Subcutaneous adipose tissue (tissue), 4 donors: ENCODE results near the gene MCM5. TPM values are rescaled to one million over a fixed set of nuclear protein-coding genes. Genes with fewer than 3 reads are reported as not detected.

Experiments used
- CTCF ChIP-seq: fragments of 450-650 bp; IDR thresholded peaks from one replicate; pipeline ENCODE4 v1.5.1; 2016; ENCODE audit warnings: low read depth, mild to moderate bottlenecking, control low read depth, antibody characterized with exemption, moderate library complexity
- total RNA-seq, 4 donors: library from RNA; depleted of rRNA; stranded (reverse); fragments of >200 nt; gene quantifications; one replicate each; pipeline ENCODE4 v1.1.0, GENCODE V29; 2016

Gene MCM5
- total RNA-seq, 4 donors from 2014 or later, result 9.6 to 25.7 (median 17.3) TPM

DNA sequence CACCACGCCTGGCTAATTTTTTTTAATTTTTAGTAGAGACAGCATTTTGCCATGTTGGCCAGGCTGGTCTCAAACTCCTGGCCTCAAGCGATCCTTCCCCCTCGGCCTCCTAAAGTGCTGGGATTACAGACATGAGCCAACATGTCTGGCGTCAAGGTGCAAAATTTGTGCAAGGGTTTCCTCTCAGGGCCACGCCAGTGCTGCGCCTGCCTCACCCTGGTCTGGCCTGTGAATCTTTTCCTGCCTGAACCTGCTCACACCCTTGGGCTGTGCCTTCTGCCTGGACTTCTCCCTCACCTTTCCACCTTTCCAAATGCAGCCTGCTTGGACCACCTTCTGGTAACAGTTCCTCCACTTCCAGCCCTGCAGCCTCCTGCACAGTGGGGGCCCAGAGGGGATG is 43.4 kb downstream of the MCM5 start:
- TF ChIP-seq CTCF, result no peak

DNA sequence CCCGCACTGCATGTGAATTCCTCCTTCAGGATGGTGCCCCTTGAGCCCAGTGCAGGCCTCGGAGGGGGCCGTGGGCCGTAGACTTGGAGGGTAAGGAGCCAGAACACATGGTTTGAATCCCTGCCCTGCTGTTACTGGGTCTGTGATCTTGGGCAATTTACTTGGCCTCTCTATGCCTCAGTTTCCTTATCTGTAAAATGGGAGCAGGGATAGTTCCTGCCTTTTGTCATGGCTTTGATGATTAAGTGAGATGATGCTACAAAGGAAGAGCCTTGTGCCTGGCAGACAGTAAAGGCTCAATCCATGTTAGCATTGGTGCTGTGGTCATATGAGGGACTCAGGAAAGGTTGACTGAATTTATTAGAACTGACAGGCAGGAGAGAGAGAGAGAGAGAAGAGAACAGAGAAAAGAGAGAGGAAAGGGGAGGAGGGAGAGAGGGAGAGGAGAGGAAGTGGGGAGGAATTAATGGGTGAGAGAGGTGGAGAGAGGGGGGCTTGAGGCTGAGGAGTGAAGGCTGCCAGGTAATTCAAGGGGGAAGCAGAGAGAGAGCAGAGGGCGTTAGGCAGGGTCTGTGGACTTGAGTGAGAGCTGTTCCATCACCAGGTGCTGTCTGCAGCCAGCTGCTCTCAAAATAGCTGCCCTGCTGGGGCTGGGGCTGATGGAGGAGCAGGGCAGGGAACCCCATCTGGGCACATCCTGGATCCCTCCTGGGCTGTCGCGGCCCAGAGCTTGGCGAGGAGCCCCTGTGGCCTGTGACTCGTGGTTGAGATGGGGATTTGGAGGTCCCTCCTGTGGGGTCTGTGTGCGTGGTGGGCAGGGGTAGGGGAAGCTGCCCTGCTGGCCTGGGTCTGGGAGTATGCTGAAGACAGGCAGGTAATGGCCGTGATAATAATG is 44.1 kb downstream of the MCM5 start:
- no peak for TF ChIP-seq CTCF

DNA sequence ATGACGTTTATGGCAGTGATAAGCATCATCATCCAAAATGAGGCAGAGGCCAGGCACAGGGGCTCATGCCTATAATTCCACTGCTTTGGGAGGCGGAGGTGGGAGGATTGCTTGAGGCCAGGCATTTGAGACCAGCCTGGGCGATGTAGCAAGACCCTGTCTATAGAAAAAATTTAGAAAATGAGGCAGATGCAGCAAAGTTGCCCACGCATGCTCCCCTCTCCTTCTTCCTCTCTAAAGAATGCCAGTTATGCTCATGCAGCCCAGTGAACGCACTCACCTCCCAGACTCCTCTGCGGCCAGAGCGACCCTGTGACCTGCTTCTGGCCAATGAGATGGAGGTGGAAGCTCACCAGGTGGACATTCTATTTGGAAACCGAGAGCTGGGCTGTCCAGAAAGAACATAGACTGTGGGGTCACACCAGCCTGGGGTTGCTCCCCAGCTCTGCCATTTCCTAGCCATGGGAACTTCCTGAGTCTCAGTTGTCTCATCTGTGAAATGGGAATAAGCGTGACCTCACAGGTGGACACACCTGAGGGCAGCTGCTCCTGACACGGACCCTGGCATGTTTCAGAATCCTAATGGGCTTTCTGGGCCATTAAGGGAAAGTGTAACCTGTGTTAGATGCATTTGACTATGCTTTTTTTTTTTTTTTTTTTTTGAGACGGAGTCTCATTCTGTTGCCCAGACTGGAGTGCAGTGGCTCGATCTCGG is 44.9 kb downstream of the MCM5 start:
- TF ChIP-seq CTCF, result no peak

DNA sequence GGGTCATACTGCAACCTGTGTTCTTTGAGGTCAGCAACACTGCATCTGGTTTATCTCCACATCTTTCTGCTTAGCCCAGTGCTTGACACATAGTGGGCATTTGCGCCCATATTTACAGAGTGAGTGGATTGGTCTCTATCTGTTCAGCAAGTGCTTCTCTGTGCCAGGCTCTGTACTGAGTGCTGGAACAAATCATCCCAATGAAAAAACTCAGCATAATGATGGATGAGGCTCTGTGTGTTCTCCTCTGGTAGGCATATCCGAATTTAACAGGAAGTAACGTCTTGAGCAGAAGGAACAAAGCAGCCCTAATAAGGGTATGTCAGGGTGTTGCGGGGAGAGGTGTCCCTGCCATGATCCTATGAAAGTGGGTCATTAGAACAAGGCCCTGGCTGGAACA is 46.0 kb downstream of the MCM5 start:
- no peak for TF ChIP-seq CTCF

DNA sequence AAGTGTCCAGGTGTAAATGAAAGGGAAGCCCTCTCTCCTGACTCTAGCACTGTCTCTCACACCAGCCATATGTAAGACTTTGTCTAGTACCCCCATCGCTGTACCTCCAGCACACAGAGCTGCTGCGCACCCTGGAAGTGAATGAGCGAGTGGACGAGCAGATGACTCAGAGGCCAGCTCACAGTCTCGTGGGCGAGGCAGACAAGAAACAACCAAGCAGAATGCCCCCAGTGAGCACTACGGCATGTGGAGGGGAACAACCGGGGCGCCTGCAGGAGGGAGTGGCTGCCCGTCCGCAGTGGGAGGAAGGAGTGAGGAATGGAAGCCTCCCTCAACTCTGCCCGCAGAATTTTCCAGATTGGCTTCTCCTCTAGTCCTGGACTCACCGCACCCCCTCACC is 46.4 kb downstream of the MCM5 start:
- no peak for TF ChIP-seq CTCF

GRCh38 chr22:35448523-35448922 is 48.6 kb downstream of the MCM5 start:
- no peak for TF ChIP-seq CTCF
